Esophagus muscularis mucosa (tissue), 4 donors: ENCODE measurements around the gene FAT1.

Experiments used
- EP300 ChIP-seq: sonication (generic); formaldehyde crosslinking; IDR thresholded peaks from one replicate; pipeline ENCODE4 v1.6.1; 2017; ENCODE audit warnings: antibody characterized with exemption
- POLR2AphosphoS5 ChIP-seq, 2 donors: sonication (generic); formaldehyde crosslinking; IDR thresholded peaks; one replicate each; pipeline ENCODE4 v1.6.1; 2017; ENCODE audit warnings: antibody characterized with exemption in 2 of 2
- TF ChIP-seq, protein P1 (sequence below), 3 experiments: fragments of 200-600 bp in 2 of 3; fragments of 450-650 bp in 1 of 3; sonication (generic) in 2 of 3; IDR thresholded peaks; one replicate each; pipeline ENCODE4 v1.5.1; 2017 to 2019; ENCODE audit warnings: antibody characterized with exemption in 3 of 3, mild to moderate bottlenecking in 2 of 3, moderate library complexity in 1 of 3

- TF ChIP-seq, protein P1, sequence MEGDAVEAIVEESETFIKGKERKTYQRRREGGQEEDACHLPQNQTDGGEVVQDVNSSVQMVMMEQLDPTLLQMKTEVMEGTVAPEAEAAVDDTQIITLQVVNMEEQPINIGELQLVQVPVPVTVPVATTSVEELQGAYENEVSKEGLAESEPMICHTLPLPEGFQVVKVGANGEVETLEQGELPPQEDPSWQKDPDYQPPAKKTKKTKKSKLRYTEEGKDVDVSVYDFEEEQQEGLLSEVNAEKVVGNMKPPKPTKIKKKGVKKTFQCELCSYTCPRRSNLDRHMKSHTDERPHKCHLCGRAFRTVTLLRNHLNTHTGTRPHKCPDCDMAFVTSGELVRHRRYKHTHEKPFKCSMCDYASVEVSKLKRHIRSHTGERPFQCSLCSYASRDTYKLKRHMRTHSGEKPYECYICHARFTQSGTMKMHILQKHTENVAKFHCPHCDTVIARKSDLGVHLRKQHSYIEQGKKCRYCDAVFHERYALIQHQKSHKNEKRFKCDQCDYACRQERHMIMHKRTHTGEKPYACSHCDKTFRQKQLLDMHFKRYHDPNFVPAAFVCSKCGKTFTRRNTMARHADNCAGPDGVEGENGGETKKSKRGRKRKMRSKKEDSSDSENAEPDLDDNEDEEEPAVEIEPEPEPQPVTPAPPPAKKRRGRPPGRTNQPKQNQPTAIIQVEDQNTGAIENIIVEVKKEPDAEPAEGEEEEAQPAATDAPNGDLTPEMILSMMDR (IDR thresholded peaks at IDR 0.05), result no peak
- TF ChIP-seq EP300 (no peak), POLR2AphosphoS5 (IDR thresholded peaks at IDR 0.05) (no peak)
Measured at GRCh38 chr4:186699881-186700397, 23.7 kb downstream of the FAT1 start.
